Epithelial cell of prostate (primary cell): ENCODE data around the gene MAML2.
"Not testable (repeated sequence)": the region's sequence is repeated elsewhere in the genome, so short reads cannot be mapped to it uniquely, and the experiment has no call there.

ENCODE experiments used
- DNase-seq: peaks from one replicate; pipeline ENCODE4 v3.0.0-alpha.2; 2011; ENCODE audit warnings: low read depth, low spot score
- H3K27ac ChIP-seq: fragments of 450-650 bp; 2 replicates; pipeline ENCODE4 v1.5.1; 2017; ENCODE audit warnings: mild to moderate bottlenecking

The MAML2 gene

GRCh38 chr11:96197801-96198701 lies 144.9 kb downstream of the MAML2 start:
- H3K27ac ChIP-seq: no peak overlapping the region

GRCh38 chr11:96197103-96197502 lies 145.9 kb downstream of the MAML2 start:
- DNase-seq: no peak
- no peak overlapping the region for H3K27ac ChIP-seq

More at GRCh38 chr11:96197801-96198701, 144.9 kb downstream of the MAML2 start:
- DNase-seq: no peak

- no peak overlapping the region for H3K27ac ChIP-seq
- no peak for DNase-seq
These were observed 146.8 kb downstream of the MAML2 start for GRCh38 chr11:96196181-96196662.

- H3K27ac ChIP-seq: no peak overlapping the region
- DNase-seq: no peak
These were observed 147.3 kb downstream of the MAML2 start for GRCh38 chr11:96195671-96196070.

GRCh38 chr11:96194581-96195374 lies 148.2 kb downstream of the MAML2 start:
- no peak for DNase-seq
- no peak overlapping the region for H3K27ac ChIP-seq

- no peak for DNase-seq
- H3K27ac ChIP-seq: no peak overlapping the region
These were observed 149.1 kb downstream of the MAML2 start for GRCh38 chr11:96193745-96194443.

- DNase-seq: no peak
- H3K27ac ChIP-seq: no peak overlapping the region
These were observed 151.2 kb downstream of the MAML2 start for GRCh38 chr11:96191752-96192151.

GRCh38 chr11:96189351-96189750 lies 153.6 kb downstream of the MAML2 start:
- H3K27ac ChIP-seq: no peak overlapping the region
- no peak for DNase-seq

GRCh38 chr11:96188243-96189006 lies 154.6 kb downstream of the MAML2 start:
- H3K27ac ChIP-seq: peak overlapping the region; percentile 73
- DNase-seq: peak; percentile 34

GRCh38 chr11:96187822-96188221 lies 155.2 kb downstream of the MAML2 start:
- DNase-seq: peak; percentile 8
- H3K27ac ChIP-seq: peak overlapping the region; percentile 73

GRCh38 chr11:96186806-96187205 lies 156.2 kb downstream of the MAML2 start:
- peak overlapping the region; percentile 73 for H3K27ac ChIP-seq
- DNase-seq: no peak

- H3K27ac ChIP-seq: no peak overlapping the region
- DNase-seq: no peak
These were observed 157.7 kb downstream of the MAML2 start for GRCh38 chr11:96185220-96185768.

GRCh38 chr11:96180937-96181336 lies 162.1 kb downstream of the MAML2 start:
- H3K27ac ChIP-seq, DNase-seq: not testable (repeated sequence)

- H3K27ac ChIP-seq: no peak overlapping the region
- no peak for DNase-seq
These were observed 162.7 kb downstream of the MAML2 start for GRCh38 chr11:96180341-96180740.

- DNase-seq: no peak
- H3K27ac ChIP-seq: no peak overlapping the region
These were observed 163.1 kb downstream of the MAML2 start for GRCh38 chr11:96179905-96180304.

- no peak for DNase-seq
- no peak overlapping the region for H3K27ac ChIP-seq
These were observed 164.1 kb downstream of the MAML2 start for GRCh38 chr11:96178887-96179279.

GRCh38 chr11:96178049-96178886 lies 164.7 kb downstream of the MAML2 start:
- H3K27ac ChIP-seq: no peak overlapping the region
- no peak for DNase-seq

- DNase-seq: no peak
- no peak overlapping the region for H3K27ac ChIP-seq
These were observed 165.8 kb downstream of the MAML2 start for GRCh38 chr11:96177146-96177545.

GRCh38 chr11:96173906-96174305 lies 169.1 kb downstream of the MAML2 start:
- no peak for DNase-seq
- H3K27ac ChIP-seq: no peak overlapping the region
